ENCODE measurements around the gene PHF20.
"Not testable (repeated sequence)": the region's sequence is repeated elsewhere in the genome, so short reads cannot be mapped to it uniquely, and the experiment has no call there.

Gene PHF20

DNA sequence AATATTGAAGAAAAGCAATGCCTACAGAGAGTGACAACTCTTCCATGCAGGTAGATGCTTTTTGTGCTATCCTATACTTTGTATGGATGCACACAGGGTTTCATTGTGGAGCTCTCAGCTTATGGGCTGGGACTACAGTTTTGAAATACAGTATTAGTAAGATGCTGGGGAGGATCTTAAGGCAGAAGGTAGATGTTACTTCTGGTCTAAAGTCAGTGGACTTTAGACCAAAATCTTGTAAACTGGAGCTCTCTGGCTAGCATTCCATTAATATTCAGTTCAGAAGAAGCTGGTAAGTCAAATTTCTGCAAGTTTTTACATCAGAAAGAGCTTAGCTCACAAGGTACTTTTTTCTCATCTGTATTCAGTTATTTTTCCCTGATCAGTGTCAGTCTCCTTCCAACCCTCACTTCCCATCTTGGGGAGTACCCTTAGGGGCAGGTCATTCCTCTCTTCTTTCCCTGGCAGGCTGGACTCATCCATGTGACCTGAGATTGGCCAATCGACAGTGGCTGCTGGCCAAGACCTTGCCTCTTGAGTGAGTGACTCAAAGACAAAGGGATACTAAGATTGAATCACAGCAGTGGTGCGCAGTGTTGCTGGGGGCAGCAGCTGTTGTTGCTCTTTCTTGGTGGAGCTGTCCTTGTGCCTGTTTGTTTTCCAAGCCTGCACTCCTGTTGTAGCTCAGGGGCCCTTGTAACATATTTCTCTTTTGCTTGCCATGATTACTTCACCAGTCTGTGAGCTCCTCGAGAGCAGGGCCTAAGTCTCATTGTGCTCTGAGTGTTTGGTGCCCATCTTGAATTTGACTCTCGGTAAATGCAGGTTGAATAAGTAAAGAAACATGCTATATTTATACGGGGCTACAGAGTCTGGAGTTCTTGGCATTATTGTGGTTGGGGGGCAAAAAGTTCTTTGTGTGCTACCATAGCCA, 2.8 kb upstream of the PHF20 start:
- Histone ChIP-seq H3K36me3 (ENCODE audit: control insufficient read depth in 1 of 2, insufficient read depth in 2 of 2, low read length in 2 of 2) (no peaks in the 10 kb centered on the region), H3K27ac (ENCODE audit: low read length) (peak overlapping the region; percentile 87), H3K27me3 (ENCODE audit: low read depth, low read length) (no peaks in the 10 kb centered on the region), H3K4me3 (ENCODE audit: low read depth in 1 of 2, low read length in 2 of 2) (no peak overlapping the region), H3K9me3 (ENCODE audit: control insufficient read depth in 1 of 2, low read length in 2 of 2) (no peaks in the 10 kb centered on the region), H3K4me1 (ENCODE audit: control insufficient read depth in 1 of 2, insufficient read depth in 2 of 2, low read length in 2 of 2) (peaks cover 7 to 20% of the 10 kb centered on the region in 2 donors)

DNA sequence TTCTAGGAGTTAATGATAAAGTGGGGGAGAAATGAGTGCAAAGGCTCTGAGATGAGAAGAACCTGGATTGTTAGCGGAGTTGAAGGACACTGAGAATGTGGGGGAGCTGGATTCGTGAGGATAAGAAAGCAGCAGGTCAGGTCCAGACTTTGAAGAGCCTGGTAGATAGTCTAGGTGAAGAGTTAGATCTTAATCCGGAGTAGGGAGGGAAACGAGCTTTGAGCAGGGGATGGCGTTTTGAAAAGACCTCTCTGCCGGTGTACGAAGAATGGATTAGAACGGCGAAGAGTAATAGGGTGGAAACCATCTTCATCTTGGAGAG, 487 bp upstream of the PHF20 start:
- Histone ChIP-seq H3K27ac (ENCODE audit: low read length) (peak overlapping the region; percentile 92), H3K4me1 (ENCODE audit: control insufficient read depth in 1 of 2, insufficient read depth in 2 of 2, low read length in 2 of 2) (peaks cover 7 to 23% of the 10 kb centered on the region in 2 donors), H3K27me3 (ENCODE audit: low read depth, low read length) (no peaks in the 10 kb centered on the region), H3K4me3 (ENCODE audit: low read depth in 1 of 2, low read length in 2 of 2) (peak overlapping the region in 1 of 2 donors; percentile 10), H3K36me3 (ENCODE audit: control insufficient read depth in 1 of 2, insufficient read depth in 2 of 2, low read length in 2 of 2) (peaks cover 0 to 8% of the 10 kb centered on the region in 2 donors), H3K9me3 (ENCODE audit: control insufficient read depth in 1 of 2, low read length in 2 of 2) (no peaks in the 10 kb centered on the region)

DNA sequence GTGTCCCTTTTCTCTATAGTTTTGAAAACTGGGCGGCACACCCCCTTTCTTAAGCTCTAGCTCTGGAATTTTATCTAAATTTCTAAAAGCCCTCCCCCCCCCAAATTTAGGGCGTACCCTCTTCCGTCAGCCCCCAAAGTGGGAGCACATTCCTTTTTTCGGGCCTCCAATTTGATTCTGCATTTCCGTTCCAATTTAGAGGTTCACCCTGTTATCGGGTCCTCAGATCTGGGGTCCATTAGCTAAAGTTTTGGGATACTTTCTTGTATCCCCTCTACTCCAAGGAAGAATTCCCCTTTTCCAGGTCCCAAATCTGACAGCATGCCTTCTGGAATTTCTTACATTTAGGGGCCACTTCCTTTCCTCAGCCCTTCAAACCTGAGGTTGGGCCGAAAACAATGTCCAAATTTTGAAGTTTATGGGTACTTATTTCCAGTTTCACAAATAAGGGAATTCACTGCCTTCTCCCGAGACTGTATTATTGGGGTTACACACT, 796 bp downstream of the PHF20 start:
- Histone ChIP-seq H3K27me3 (ENCODE audit: low read depth, low read length) (no peaks in the 10 kb centered on the region), H3K4me3 (ENCODE audit: low read depth in 1 of 2, low read length in 2 of 2) (peak overlapping the region; percentile 71 to 81), H3K27ac (ENCODE audit: low read length) (peak overlapping the region; percentile 93), H3K36me3 (ENCODE audit: control insufficient read depth in 1 of 2, insufficient read depth in 2 of 2, low read length in 2 of 2) (peaks cover 0 to 8% of the 10 kb centered on the region in 2 donors), H3K4me1 (ENCODE audit: control insufficient read depth in 1 of 2, insufficient read depth in 2 of 2, low read length in 2 of 2) (peaks cover 14 to 31% of the 10 kb centered on the region in 2 donors), H3K9me3 (ENCODE audit: control insufficient read depth in 1 of 2, low read length in 2 of 2) (no peaks in the 10 kb centered on the region)

DNA sequence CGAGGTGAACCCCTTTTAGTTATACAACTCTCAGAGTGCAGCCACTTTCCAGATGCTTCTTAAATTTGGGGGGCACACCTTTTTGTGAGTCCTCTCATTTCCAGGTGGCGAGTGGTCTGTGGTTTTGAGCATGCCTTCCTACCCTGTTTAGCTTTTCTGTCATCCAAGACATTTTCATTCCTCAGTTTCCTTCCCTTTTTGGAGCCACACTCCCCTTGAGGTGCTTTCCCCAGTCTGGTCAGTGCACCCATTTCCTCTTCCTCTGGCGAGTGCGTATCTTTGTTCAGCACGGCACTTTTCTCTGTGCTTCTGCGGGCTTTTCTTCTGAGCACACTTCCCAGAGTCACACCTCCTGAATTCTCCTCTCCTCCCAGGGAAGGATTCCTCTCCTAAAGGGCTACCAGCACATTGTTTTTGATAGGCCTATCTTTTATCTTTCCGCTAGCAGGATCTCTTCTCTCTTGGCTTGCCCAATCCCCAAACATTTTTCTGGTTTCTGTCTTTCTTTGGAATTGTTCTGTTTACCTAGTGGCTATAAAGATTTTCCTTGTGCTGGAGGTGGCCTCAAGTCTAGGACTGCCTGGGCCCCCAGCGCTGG, 1.4 kb downstream of the PHF20 start:
- Histone ChIP-seq H3K27ac (ENCODE audit: low read length) (peak overlapping the region; percentile 93), H3K4me3 (ENCODE audit: low read depth in 1 of 2, low read length in 2 of 2) (peak overlapping the region; percentile 71 to 81), H3K36me3 (ENCODE audit: control insufficient read depth in 1 of 2, insufficient read depth in 2 of 2, low read length in 2 of 2) (peaks cover 0 to 8% of the 10 kb centered on the region in 2 donors), H3K27me3 (ENCODE audit: low read depth, low read length) (no peaks in the 10 kb centered on the region), H3K4me1 (ENCODE audit: control insufficient read depth in 1 of 2, insufficient read depth in 2 of 2, low read length in 2 of 2) (peaks cover 13 to 31% of the 10 kb centered on the region in 2 donors), H3K9me3 (ENCODE audit: control insufficient read depth in 1 of 2, low read length in 2 of 2) (no peaks in the 10 kb centered on the region)

DNA sequence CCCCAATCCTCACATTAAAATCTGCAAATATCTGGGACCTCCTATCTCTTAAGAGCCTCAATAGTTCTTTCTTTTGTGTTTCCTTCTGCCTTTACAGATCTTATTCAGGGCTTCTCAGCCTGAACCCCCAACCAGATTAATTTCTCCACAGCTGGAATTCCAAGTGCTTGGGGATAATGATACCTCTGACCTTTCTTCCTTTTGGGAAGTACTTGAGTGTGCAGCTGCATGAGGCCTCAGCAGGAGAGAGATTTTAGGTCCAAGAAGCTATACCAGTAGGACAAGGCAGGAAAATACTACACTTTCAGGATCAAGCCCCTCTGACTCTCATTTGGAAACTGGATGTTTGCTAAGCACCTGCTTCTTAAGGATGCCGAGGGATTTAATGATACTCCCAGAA, 2.6 kb downstream of the PHF20 start:
- Histone ChIP-seq H3K27me3 (ENCODE audit: low read depth, low read length) (no peaks in the 10 kb centered on the region), H3K36me3 (ENCODE audit: control insufficient read depth in 1 of 2, insufficient read depth in 2 of 2, low read length in 2 of 2) (peaks cover 0 to 8% of the 10 kb centered on the region in 2 donors), H3K4me3 (ENCODE audit: low read depth in 1 of 2, low read length in 2 of 2) (no peak overlapping the region), H3K9me3 (ENCODE audit: control insufficient read depth in 1 of 2, low read length in 2 of 2) (no peaks in the 10 kb centered on the region), H3K27ac (ENCODE audit: low read length) (no peak overlapping the region), H3K4me1 (ENCODE audit: control insufficient read depth in 1 of 2, insufficient read depth in 2 of 2, low read length in 2 of 2) (peaks cover 7 to 28% of the 10 kb centered on the region in 2 donors)

DNA sequence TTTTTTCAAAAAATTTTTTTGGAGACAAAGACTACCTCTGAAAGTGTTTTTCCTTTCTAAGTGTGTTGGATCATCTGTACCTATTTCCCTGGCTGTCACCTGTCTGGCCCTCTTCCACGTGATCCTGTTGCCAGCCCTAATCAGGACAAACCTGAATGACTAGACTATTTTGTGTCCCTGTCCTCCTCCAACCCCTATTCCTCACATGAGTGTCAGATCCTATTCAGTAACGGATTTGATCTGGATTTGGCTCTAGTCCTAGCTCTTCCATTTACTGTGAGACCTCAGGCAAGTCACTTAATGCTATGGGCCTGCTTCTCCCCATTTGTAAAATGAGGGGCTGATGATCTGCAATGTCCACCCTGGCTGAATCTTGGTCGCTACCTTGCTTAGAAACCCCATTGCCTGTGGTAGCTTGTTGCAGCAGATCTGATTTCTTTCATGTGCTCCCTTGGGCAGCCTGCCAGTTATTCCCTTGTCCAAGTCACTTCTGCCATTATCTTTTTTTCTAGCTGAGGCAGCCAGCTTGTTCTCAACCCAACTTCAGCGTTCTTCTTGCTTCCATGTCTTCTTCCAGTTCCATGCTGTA, 4.8 kb downstream of the PHF20 start:
- peaks cover 0 to 11% of the 10 kb centered on the region in 2 donors for H3K36me3 ChIP-seq (ENCODE audit: control insufficient read depth in 1 of 2, insufficient read depth in 2 of 2, low read length in 2 of 2)
- H3K9me3 ChIP-seq (ENCODE audit: control insufficient read depth in 1 of 2, low read length in 2 of 2), result no peaks in the 10 kb centered on the region
- H3K27ac ChIP-seq (ENCODE audit: low read length), result no peak overlapping the region
- no peaks in the 10 kb centered on the region for H3K27me3 ChIP-seq (ENCODE audit: low read depth, low read length)
- peaks cover 7 to 24% of the 10 kb centered on the region in 2 donors for H3K4me1 ChIP-seq (ENCODE audit: control insufficient read depth in 1 of 2, insufficient read depth in 2 of 2, low read length in 2 of 2)
- H3K4me3 ChIP-seq (ENCODE audit: low read depth in 1 of 2, low read length in 2 of 2), result no peak overlapping the region

DNA sequence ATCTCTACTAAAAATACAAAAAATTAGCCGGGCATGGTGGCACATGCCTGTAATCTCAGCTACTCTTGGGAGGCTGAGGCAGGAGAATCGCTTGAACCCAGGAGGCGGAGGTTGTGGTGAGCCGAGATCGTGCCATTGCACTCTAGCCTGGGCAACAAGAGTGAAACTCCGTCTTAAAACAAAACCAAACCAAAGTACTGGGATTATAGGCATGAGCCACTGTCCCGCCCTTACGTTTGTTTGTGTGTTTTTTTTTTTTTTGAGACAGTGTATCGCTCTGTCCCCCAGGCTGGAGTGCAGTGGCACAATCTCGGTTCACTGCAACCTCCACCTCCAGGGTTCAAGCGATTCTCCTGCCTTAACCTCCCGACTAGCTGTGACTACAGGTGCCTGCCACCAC, 12.0 kb downstream of the PHF20 start:
- H3K9me3 ChIP-seq (ENCODE audit: control insufficient read depth in 1 of 2, low read length in 2 of 2); H3K4me3 ChIP-seq (ENCODE audit: low read depth in 1 of 2, low read length in 2 of 2); H3K36me3 ChIP-seq (ENCODE audit: control insufficient read depth in 1 of 2, insufficient read depth in 2 of 2, low read length in 2 of 2); H3K27ac ChIP-seq (ENCODE audit: low read length); H3K4me1 ChIP-seq (ENCODE audit: control insufficient read depth in 1 of 2, insufficient read depth in 2 of 2, low read length in 2 of 2); H3K27me3 ChIP-seq (ENCODE audit: low read depth, low read length): not testable (repeated sequence)

DNA sequence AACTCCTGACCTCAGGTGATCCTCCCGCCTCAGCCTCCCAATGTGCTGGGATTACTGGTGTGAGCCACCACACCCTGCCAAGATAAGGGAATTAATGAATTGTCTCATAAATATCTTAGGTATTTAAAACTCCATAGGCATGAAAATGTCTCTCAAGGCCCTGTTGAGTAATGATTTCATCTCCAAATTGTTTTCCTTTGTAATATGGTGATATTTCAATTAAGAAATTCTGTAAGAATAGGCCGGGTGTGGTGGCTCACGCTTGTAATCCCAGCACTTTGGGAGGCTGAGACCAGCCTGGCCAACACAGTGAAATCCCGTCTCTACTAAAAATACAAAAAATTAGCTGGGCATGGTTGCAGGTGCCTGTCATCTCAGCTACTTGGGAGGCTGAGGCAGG, 13.7 kb downstream of the PHF20 start:
- not testable (repeated sequence) for H3K27ac ChIP-seq (ENCODE audit: low read length); H3K27me3 ChIP-seq (ENCODE audit: low read depth, low read length); H3K4me1 ChIP-seq (ENCODE audit: control insufficient read depth in 1 of 2, insufficient read depth in 2 of 2, low read length in 2 of 2); H3K9me3 ChIP-seq (ENCODE audit: control insufficient read depth in 1 of 2, low read length in 2 of 2); H3K36me3 ChIP-seq (ENCODE audit: control insufficient read depth in 1 of 2, insufficient read depth in 2 of 2, low read length in 2 of 2); H3K4me3 ChIP-seq (ENCODE audit: low read depth in 1 of 2, low read length in 2 of 2)

DNA sequence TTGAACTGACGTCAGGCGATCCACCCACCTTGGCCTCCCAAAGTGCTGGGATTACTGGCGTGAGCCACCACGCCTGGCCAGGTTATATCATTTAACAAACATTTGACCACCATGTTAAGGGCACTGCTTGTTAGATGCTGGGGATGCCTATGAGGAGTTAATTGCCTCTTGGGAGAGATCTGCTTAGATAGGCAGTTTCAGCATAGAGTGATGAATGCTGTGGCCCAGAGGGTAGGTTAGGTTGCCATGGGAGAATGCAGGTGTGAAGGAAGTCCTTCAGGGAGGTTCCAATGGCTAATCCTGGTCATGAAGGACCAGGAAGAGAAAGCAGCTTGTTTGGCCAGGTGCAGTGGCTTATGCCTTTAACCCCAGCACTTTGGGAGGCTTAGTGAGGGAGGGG, 17.0 kb downstream of the PHF20 start:
- Histone ChIP-seq H3K36me3 (ENCODE audit: control insufficient read depth in 1 of 2, insufficient read depth in 2 of 2, low read length in 2 of 2) (no peaks in the 10 kb centered on the region), H3K27ac (ENCODE audit: low read length) (no peak overlapping the region), H3K4me1 (ENCODE audit: control insufficient read depth in 1 of 2, insufficient read depth in 2 of 2, low read length in 2 of 2) (no peaks in the 10 kb centered on the region), H3K9me3 (ENCODE audit: control insufficient read depth in 1 of 2, low read length in 2 of 2) (no peaks in the 10 kb centered on the region), H3K27me3 (ENCODE audit: low read depth, low read length) (no peaks in the 10 kb centered on the region), H3K4me3 (ENCODE audit: low read depth in 1 of 2, low read length in 2 of 2) (no peak overlapping the region)

DNA sequence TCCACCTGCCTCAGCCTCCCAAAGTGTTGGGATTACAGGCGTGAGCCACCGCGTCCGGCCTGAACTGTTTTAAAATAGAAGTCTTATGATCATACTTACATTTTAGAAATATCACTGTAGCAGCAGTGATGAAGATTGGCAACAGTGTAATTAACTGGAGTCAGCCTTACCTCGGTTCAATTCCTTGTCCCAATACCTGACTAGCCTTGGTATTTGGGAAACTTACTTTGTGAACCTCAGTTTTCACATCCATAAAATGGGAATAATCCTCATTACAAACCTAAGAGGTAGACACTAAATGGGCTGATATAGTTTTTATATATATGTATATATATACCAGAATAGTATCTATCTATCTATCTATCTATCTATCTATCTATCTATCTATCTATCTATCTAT, 19.3 kb downstream of the PHF20 start:
- H3K27me3 ChIP-seq (ENCODE audit: low read depth, low read length), result no peaks in the 10 kb centered on the region
- H3K4me1 ChIP-seq (ENCODE audit: control insufficient read depth in 1 of 2, insufficient read depth in 2 of 2, low read length in 2 of 2), result no peaks in the 10 kb centered on the region
- no peaks in the 10 kb centered on the region for H3K36me3 ChIP-seq (ENCODE audit: control insufficient read depth in 1 of 2, insufficient read depth in 2 of 2, low read length in 2 of 2)
- no peak overlapping the region for H3K4me3 ChIP-seq (ENCODE audit: low read depth in 1 of 2, low read length in 2 of 2)
- no peak overlapping the region for H3K27ac ChIP-seq (ENCODE audit: low read length)
- no peaks in the 10 kb centered on the region for H3K9me3 ChIP-seq (ENCODE audit: control insufficient read depth in 1 of 2, low read length in 2 of 2)

DNA sequence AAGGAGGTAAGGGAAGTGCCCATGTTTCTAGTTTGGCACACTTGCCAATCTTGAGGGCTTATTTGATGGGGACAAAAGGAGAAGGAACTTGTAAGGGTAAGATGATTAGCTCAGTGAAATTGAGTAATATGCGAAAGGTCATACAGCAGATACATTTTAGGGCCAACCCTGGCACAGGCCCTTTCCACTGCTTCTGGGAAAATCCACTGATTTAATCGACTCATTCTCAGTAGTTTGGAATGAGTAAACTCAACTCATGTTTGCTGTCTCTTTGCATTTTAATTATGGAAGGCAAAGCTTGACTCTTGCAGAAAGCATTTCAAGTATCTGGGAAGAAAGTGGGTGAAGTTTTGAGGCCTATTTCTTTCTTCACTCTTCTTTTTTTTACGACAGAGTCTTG, 20.0 kb downstream of the PHF20 start:
- Histone ChIP-seq H3K27me3 (ENCODE audit: low read depth, low read length) (no peaks in the 10 kb centered on the region), H3K4me1 (ENCODE audit: control insufficient read depth in 1 of 2, insufficient read depth in 2 of 2, low read length in 2 of 2) (peaks cover 0 to 5% of the 10 kb centered on the region in 2 donors), H3K27ac (ENCODE audit: low read length) (peak overlapping the region; percentile 72), H3K9me3 (ENCODE audit: control insufficient read depth in 1 of 2, low read length in 2 of 2) (no peaks in the 10 kb centered on the region), H3K36me3 (ENCODE audit: control insufficient read depth in 1 of 2, insufficient read depth in 2 of 2, low read length in 2 of 2) (no peaks in the 10 kb centered on the region), H3K4me3 (ENCODE audit: low read depth in 1 of 2, low read length in 2 of 2) (no peak overlapping the region)
